Endothelial cell of umbilical vein (primary cell): Measurements from ENCODE around the gene GAGE12C. TPM values are rescaled to one million over a fixed set of nuclear protein-coding genes. Genes with fewer than 3 reads are reported as not detected.
"Not testable (repeated sequence)": the region's sequence is repeated elsewhere in the genome, so short reads cannot be mapped to it uniquely, and the experiment has no call there.

ENCODE experiments used
- Bru-seq: library from RNA; stranded (reverse); fragments of 400-500 nt; gene quantifications from one replicate; lab custom pipeline; 2021; lab: Mats Ljungman, UMichigan
- BruChase-seq, 2 experiments: library from RNA; stranded (reverse); fragments of 400-500 nt; gene quantifications; one replicate each; lab custom pipeline; 2021; lab: Mats Ljungman, UMichigan
- BruUV-seq: library from RNA; stranded (reverse); fragments of 400-500 nt; replicated peaks from 2 replicates; lab custom pipeline; 2021; lab: Mats Ljungman, UMichigan
- CTCF ChIA-PET: fragments of 300-600, 350-600 bp; sonication (Branson Sonifier 250); formaldehyde crosslinking; loops from one replicate; lab custom pipeline; 2021; ENCODE audit warnings: antibody characterized with exemption, inconsistent platforms; lab: Charles Lee
- POLR2A ChIA-PET: fragments of 300-600, 350-600 bp; sonication (Branson Sonifier 250); formaldehyde crosslinking; loops from one replicate; lab custom pipeline; 2021; ENCODE audit warnings: antibody characterized with exemption, inconsistent platforms; lab: Charles Lee
- DNase-seq: peaks from one replicate; pipeline ENCODE4 v3.0.0-alpha.2; 2011; ENCODE audit warnings: low read depth, low spot score
- FAIRE-seq: peaks from 2 replicates; lab custom pipeline; 2011; peaks lifted over from hg19 to GRCh38; lab: Jason Lieb, UNC
- H2AFZ ChIP-seq: 2 replicates; pipeline ENCODE4 v1.6.0; 2012; ENCODE audit warnings: low read depth, low read length, control low read depth, inconsistent platforms
- H3K27ac ChIP-seq: 2 replicates; pipeline ENCODE4 v1.5.1; 2011; ENCODE audit warnings: low read depth, mild to moderate bottlenecking, control low read depth, low read length, moderate library complexity; ENCODE audit not compliant: insufficient read depth
- H3K27me3 ChIP-seq, 2 experiments: 2 replicates each; pipeline versions ENCODE4 v1.6.0 to v1.6.1; 2011; ENCODE audit warnings: low read length in 2 of 2, mixed read lengths in 1 of 2; ENCODE audit not compliant: control insufficient read depth in 2 of 2, insufficient read depth in 2 of 2
- H3K36me3 ChIP-seq, 2 experiments: 2 replicates in 1 of 2; 3 replicates in 1 of 2; pipeline ENCODE4 v1.5.1; 2011; ENCODE audit warnings: low read length in 2 of 2, mild to moderate bottlenecking in 1 of 2, moderate library complexity in 1 of 2; ENCODE audit not compliant: control insufficient read depth in 2 of 2, insufficient read depth in 2 of 2; ENCODE audit errors: extremely low read depth in 1 of 2
- H3K4me1 ChIP-seq: 3 replicates; pipeline ENCODE4 v1.5.1; 2011; ENCODE audit warnings: mild to moderate bottlenecking, low read length; ENCODE audit not compliant: control insufficient read depth, insufficient read depth; ENCODE audit errors: extremely low read depth
- H3K4me2 ChIP-seq: 2 replicates; pipeline ENCODE4 v1.6.1; 2011; ENCODE audit warnings: low read length, control low read depth, mixed read lengths; ENCODE audit not compliant: insufficient read depth
- H3K4me3 ChIP-seq, 3 experiments: fragments of 200-600 bp in 1 of 3; sonication (generic), shearing (Covaris generic) in 1 of 3; replicated peaks in 1 of 3; 2 replicates each; pipeline ENCODE4 v1.5.1; 2011 to 2016; ENCODE audit warnings: control low read depth in 3 of 3, low read length in 3 of 3, mild to moderate bottlenecking in 2 of 3, inconsistent platforms in 1 of 3, low read depth in 1 of 3, moderate library complexity in 1 of 3; ENCODE audit not compliant: insufficient read depth in 1 of 3
- H3K79me2 ChIP-seq: 2 replicates; pipeline ENCODE4 v1.6.0; 2012; ENCODE audit warnings: low read length, inconsistent platforms; ENCODE audit not compliant: control insufficient read depth, insufficient read depth
- H3K9ac ChIP-seq: replicated peaks from 2 replicates; pipeline ENCODE3; 2011; ENCODE audit warnings: low read length, control low read depth; ENCODE audit not compliant: insufficient read depth; ENCODE audit errors: extremely low read depth
- H3K9me1 ChIP-seq: replicated peaks from 3 replicates; pipeline ENCODE4 v1.6.0; 2011; ENCODE audit warnings: mild to moderate bottlenecking, low read length; ENCODE audit not compliant: control insufficient read depth, insufficient read depth; ENCODE audit errors: extremely low read depth
- H3K9me3 ChIP-seq: replicated peaks from 2 replicates; pipeline ENCODE4 v1.5.1; 2012; ENCODE audit warnings: low read length, inconsistent platforms; ENCODE audit not compliant: control insufficient read depth, insufficient read depth
- H4K20me1 ChIP-seq: replicated peaks from 2 replicates; pipeline ENCODE3; 2011; ENCODE audit warnings: mild to moderate bottlenecking, low read length; ENCODE audit not compliant: control insufficient read depth, insufficient read depth; ENCODE audit errors: extremely low read depth
- dilution Hi-C: fragments of 300-500 bp; cut with MboI; formaldehyde crosslinking; loops from one replicate; pipeline ENCODE4 v1.15.0; 2019; ENCODE audit warnings: low sequenced_read_pairs; ENCODE audit not compliant: extremely low pct_ligation_motif_present
- intact Hi-C: fragments of 100-400 bp; cut with micrococcal nuclease; formaldehyde crosslinking; loops from one replicate; pipeline ENCODE4 v1.10.0; 2022
- long read RNA-seq: library from polyadenylated mRNA; stranded (forward); transcript quantifications from one replicate; pipeline ENCODE4 v2.0.0, GENCODE V29; 2021
- polyA minus RNA-seq, 3 experiments: library from RNA; depleted of rRNA, polyadenylated mRNA; stranded (reverse); fragments of >200 nt; gene quantifications; 1 replicate in 1 of 3; 2 replicates in 2 of 3; pipeline ENCODE4 v1.2.3, GENCODE V29; 2011
- polyA plus RNA-seq, 4 experiments: library from polyadenylated mRNA; depleted of rRNA in 3 of 4; stranded (reverse) in 3 of 4; unstranded in 1 of 4; fragments of >200 nt; gene quantifications; 2 replicates each; pipeline versions ENCODE4 v1.2.1 to v1.2.3, GENCODE V29; 2011 to 2012; ENCODE audit warnings: missing spikeins in 1 of 4
- total RNA-seq: library from RNA; stranded (reverse); gene quantifications from 2 replicates; pipeline ENCODE4 v1.2.3, GENCODE V29; 2021

The GAGE12C gene, protein sequence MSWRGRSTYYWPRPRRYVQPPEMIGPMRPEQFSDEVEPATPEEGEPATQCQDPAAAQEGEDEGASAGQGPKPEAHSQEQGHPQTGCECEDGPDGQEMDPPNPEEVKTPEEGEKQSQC
- not detected in 2 replicates for total RNA-seq
- not detected in 2 replicates for polyA plus RNA-seq
- polyA plus RNA-seq (2011; cell fraction: cytosol; rRNA removed): not detected in 2 replicates
- polyA plus RNA-seq (2011; cell fraction: nucleus; rRNA removed): not detected in 2 replicates
- not detected in 2 replicates for polyA plus RNA-seq (2012)
- polyA minus RNA-seq: not detected in 2 replicates
- polyA minus RNA-seq (2011; cell fraction: cytosol; rRNA and poly(A)+ RNA removed): not detected
- polyA minus RNA-seq (2011; cell fraction: nucleus; rRNA and poly(A)+ RNA removed): not detected in 2 replicates
- not detected for Bru-seq, nascent RNA
- not detected for BruChase-seq, experiment 1, labeled RNA remaining after a 6-hour chase
- not detected for BruChase-seq, experiment 2, labeled RNA remaining after a 2-hour chase
- long read RNA-seq: 0 reads

GRCh38 chrX:49531877-49532276 lies at the start of gene GAGE12C:
TSS of gene GAGE12C (plus strand) at chrX:49532177. CDS start at chrX:49533332, 1,155 bp downstream.
- H3K9me3 ChIP-seq, FAIRE-seq, H3K27me3 ChIP-seq, H3K4me2 ChIP-seq, CTCF ChIA-PET, H4K20me1 ChIP-seq, dilution Hi-C loops, BruUV-seq, H3K9me1 ChIP-seq, H2AFZ ChIP-seq, H3K36me3 ChIP-seq, H3K27ac ChIP-seq, H3K4me1 ChIP-seq, H3K79me2 ChIP-seq, POLR2A ChIA-PET, intact Hi-C loops, H3K9ac ChIP-seq, H3K4me3 ChIP-seq, DNase-seq: not testable (repeated sequence)

DNA sequence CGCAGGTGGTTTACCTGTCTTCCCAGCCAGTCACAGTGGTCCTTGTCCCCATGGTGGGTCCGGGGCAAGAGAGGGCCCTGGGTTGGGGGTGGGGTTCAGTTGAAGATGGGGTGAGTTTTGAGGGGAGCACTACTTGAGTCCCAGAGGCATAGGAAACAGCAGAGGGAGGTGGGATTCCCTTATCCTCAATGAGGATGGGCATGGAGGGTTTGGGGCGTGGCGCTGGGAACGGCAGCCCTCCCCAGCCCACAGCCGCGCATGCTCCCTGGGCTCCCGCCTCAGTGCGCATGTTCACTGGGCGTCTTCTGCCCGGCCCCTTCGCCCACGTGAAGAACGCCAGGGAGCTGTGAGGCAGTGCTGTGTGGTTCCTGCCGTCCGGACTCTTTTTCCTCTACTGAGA lies 9.5 kb downstream of the GAGE12C start, which contains the start of gene GAGE12D:
Gene GAGE12D, plus strand, starts transcription at position 301 of the 400 bp plus-strand sequence. CDS start 1,155 bp downstream, outside the sequence.
- H3K9me3 ChIP-seq, H3K4me2 ChIP-seq, H3K9me1 ChIP-seq, H3K27ac ChIP-seq, intact Hi-C loops, H3K79me2 ChIP-seq, H3K4me1 ChIP-seq, H3K4me3 ChIP-seq, dilution Hi-C loops, BruUV-seq, H4K20me1 ChIP-seq, CTCF ChIA-PET, H3K9ac ChIP-seq, H3K27me3 ChIP-seq, DNase-seq, FAIRE-seq, H2AFZ ChIP-seq, POLR2A ChIA-PET, H3K36me3 ChIP-seq: not testable (repeated sequence)

- intact Hi-C loops, H3K9me1 ChIP-seq, DNase-seq, H3K27ac ChIP-seq, POLR2A ChIA-PET, FAIRE-seq, BruUV-seq, H3K79me2 ChIP-seq, H3K27me3 ChIP-seq, dilution Hi-C loops, H4K20me1 ChIP-seq, H3K36me3 ChIP-seq, H2AFZ ChIP-seq, H3K4me1 ChIP-seq, H3K9ac ChIP-seq, H3K4me3 ChIP-seq, H3K9me3 ChIP-seq, CTCF ChIA-PET, H3K4me2 ChIP-seq: not testable (repeated sequence)
Observed at GRCh38 chrX:49550989-49551388, 19.0 kb downstream of the GAGE12C start, which contains the start of gene GAGE12E. TSS of gene GAGE12E (plus strand) at chrX:49551289. CDS start at chrX:49552444, 1,155 bp downstream.

- H4K20me1 ChIP-seq, H3K79me2 ChIP-seq, FAIRE-seq, BruUV-seq, H3K27ac ChIP-seq, H3K4me1 ChIP-seq, H3K36me3 ChIP-seq, H3K9me1 ChIP-seq, H2AFZ ChIP-seq, H3K9me3 ChIP-seq, H3K9ac ChIP-seq, DNase-seq, H3K27me3 ChIP-seq, dilution Hi-C loops, CTCF ChIA-PET, H3K4me2 ChIP-seq, POLR2A ChIA-PET, H3K4me3 ChIP-seq, intact Hi-C loops: not testable (repeated sequence)
Observed at GRCh38 chrX:49560542-49560941, 28.6 kb downstream of the GAGE12C start, which contains the start of gene GAGE12F. TSS of gene GAGE12F (plus strand) at chrX:49560842. CDS start at chrX:49561997, 1,155 bp downstream.
